H1 (cell line): Measurements from ENCODE around the gene WDR81. TPM values are rescaled to one million over a fixed set of nuclear protein-coding genes. Genes with fewer than 3 reads are reported as not detected.

Experiments
- EP300 ChIP-seq, 2 experiments: IDR thresholded peaks; 1 replicate in 1 of 2; 2 replicates in 1 of 2; pipeline ENCODE4 v1.6.1; 2011 to 2012; ENCODE audit warnings: low read depth in 2 of 2, low read length in 2 of 2, mild to moderate bottlenecking in 2 of 2, borderline replicate concordance in 1 of 2, inconsistent platforms in 1 of 2, moderate library complexity in 1 of 2
- GTF2F1 ChIP-seq: IDR thresholded peaks from 2 replicates; pipeline ENCODE4 v1.6.1; 2012; ENCODE audit warnings: low read depth, low read length, improper control_type of control experiment, borderline replicate concordance
- HDAC2 ChIP-seq, 2 experiments: fragments of 300-600 bp in 1 of 2; sonication (generic) in 1 of 2; IDR thresholded peaks; 2 replicates each; pipeline ENCODE4 v1.6.1; 2011 to 2012; ENCODE audit warnings: low read depth in 2 of 2, low read length in 2 of 2, mild to moderate bottlenecking in 2 of 2, moderate library complexity in 2 of 2, borderline replicate concordance in 1 of 2, inconsistent platforms in 1 of 2
- SIN3A ChIP-seq, 2 experiments: IDR thresholded peaks in 1 of 2; conservative IDR thresholded peaks in 1 of 2; 2 replicates each; pipeline ENCODE4 v1.6.1; 2011 to 2012; ENCODE audit warnings: low read length in 2 of 2, improper control_type of control experiment in 1 of 2, low read depth in 1 of 2, mild to moderate bottlenecking in 1 of 2
- SP2 ChIP-seq: IDR thresholded peaks from 2 replicates; pipeline ENCODE4 v1.6.1; 2012; ENCODE audit warnings: mild to moderate bottlenecking, low read length, inconsistent platforms
- SRF ChIP-seq: IDR thresholded peaks from 2 replicates; pipeline ENCODE4 v1.6.1; 2011; ENCODE audit warnings: mild to moderate bottlenecking, low read depth, low read length, moderate library complexity
- TAF7 ChIP-seq: optimal IDR thresholded peaks from 2 replicates; pipeline ENCODE3; 2011; ENCODE audit warnings: low read depth, mild to moderate bottlenecking, inconsistent platforms, low read length, moderate library complexity, borderline replicate concordance
- polyA plus RNA-seq, 7 experiments: library from polyadenylated mRNA; depleted of rRNA in 3 of 7; stranded (reverse) in 5 of 7; unstranded in 2 of 7; fragments of >200 nt in 5 of 7; fragments of 200-250 nt in 2 of 7; gene quantifications; 1 replicate in 5 of 7; 2 replicates in 1 of 7; 4 replicates in 1 of 7; pipeline versions ENCODE4 v1.2.1 to v1.2.3, GENCODE V29; 2011 to 2013; ENCODE audit warnings: missing spikeins in 2 of 7, mixed read lengths in 2 of 7
- total RNA-seq: library from RNA; stranded (reverse); fragmentation: NEBNext Ultra II Directional; extraction: Animal tissue kit (Norgen Biotek cat#: 25700); gene quantifications from 2 replicates; pipeline ENCODE4 v1.2.1, GENCODE V29; 2021
- TF ChIP-seq, protein P1 (sequence below): IDR thresholded peaks from 2 replicates; pipeline ENCODE4 v1.6.1; 2011; ENCODE audit warnings: low read length, improper control_type of control experiment

WDR81 gene
- total and polyA plus RNA-seq, 2 of the 8 experiments (the other 6 are each of a cell fraction or from before 2014, with no cell fraction given), result 9.1 to 12.3 TPM

GRCh38 chr17:1714427-1714979 lies 10.0 kb upstream of the WDR81 start (continued):
- no peak for TF ChIP-seq SRF
- TF ChIP-seq HDAC2 (IDR thresholded peaks at IDR 0.05; ENCODE audit: borderline replicate concordance in 1 of 2, low read depth in 2 of 2, low read length in 2 of 2), result no peak
- TF ChIP-seq, protein P1, sequence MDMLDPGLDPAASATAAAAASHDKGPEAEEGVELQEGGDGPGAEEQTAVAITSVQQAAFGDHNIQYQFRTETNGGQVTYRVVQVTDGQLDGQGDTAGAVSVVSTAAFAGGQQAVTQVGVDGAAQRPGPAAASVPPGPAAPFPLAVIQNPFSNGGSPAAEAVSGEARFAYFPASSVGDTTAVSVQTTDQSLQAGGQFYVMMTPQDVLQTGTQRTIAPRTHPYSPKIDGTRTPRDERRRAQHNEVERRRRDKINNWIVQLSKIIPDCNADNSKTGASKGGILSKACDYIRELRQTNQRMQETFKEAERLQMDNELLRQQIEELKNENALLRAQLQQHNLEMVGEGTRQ, result no peak
- no peak for TF ChIP-seq TAF7
- peak; percentile 32 to 93; a peak in 3 of 4 replicates for TF ChIP-seq SIN3A (conservative IDR thresholded peaks at IDR 0.05 in 1 of 2, IDR thresholded peaks at IDR 0.05 in 1 of 2; ENCODE audit: low read depth in 1 of 2, low read length in 2 of 2)
- TF ChIP-seq EP300 (IDR thresholded peaks at IDR 0.05; ENCODE audit: borderline replicate concordance in 1 of 2, low read depth in 2 of 2, low read length in 2 of 2), result peak in 1 of 2 experiments; percentile 43; a peak in 1 of 3 replicates
- no peak for TF ChIP-seq GTF2F1
- no peak for TF ChIP-seq SP2
